Measurements from ENCODE around the gene EIF2A.
"Not testable (repeated sequence)": the region's sequence is repeated elsewhere in the genome, so short reads cannot be mapped to it uniquely, and the experiment has no call there.

Gene EIF2A

GRCh38 chr3:150602426-150603152 lies 56.0 kb downstream of the EIF2A start:
- no peak for DNase-seq

- peak; percentile 96 for DNase-seq
Measured at GRCh38 chr3:150603153-150603979, 56.8 kb downstream of the EIF2A start, which contains the start of gene SELENOT. TSS of gene SELENOT (plus strand) at chr3:150603321. CDS start at chr3:150603363, 42 bp downstream.

GRCh38 chr3:150603980-150604319 lies 57.4 kb downstream of the EIF2A start:
- no peak for DNase-seq

- no peak for DNase-seq
Measured at GRCh38 chr3:150605998-150606641, 59.5 kb downstream of the EIF2A start.

- no peak for DNase-seq
Measured at GRCh38 chr3:150607267-150608065, 60.9 kb downstream of the EIF2A start.

- no peak for DNase-seq
Measured at GRCh38 chr3:150609988-150610387, 63.4 kb downstream of the EIF2A start.

- DNase-seq: no peak
Measured at GRCh38 chr3:150610785-150611184, 64.2 kb downstream of the EIF2A start.

GRCh38 chr3:150611666-150612065 lies 65.1 kb downstream of the EIF2A start:
- no peak for DNase-seq

GRCh38 chr3:150612494-150612893 lies 65.9 kb downstream of the EIF2A start:
- no peak for DNase-seq

GRCh38 chr3:150613034-150613433 lies 66.4 kb downstream of the EIF2A start:
- no peak for DNase-seq

- no peak for DNase-seq
Measured at GRCh38 chr3:150613709-150614480, 67.3 kb downstream of the EIF2A start.

GRCh38 chr3:150620002-150620689 lies 73.6 kb downstream of the EIF2A start:
- no peak for DNase-seq

- DNase-seq: not testable (repeated sequence)
Measured at GRCh38 chr3:150622955-150623354, 76.4 kb downstream of the EIF2A start.

GRCh38 chr3:150623945-150624344 lies 77.4 kb downstream of the EIF2A start:
- DNase-seq: peak; percentile 59

- no peak for DNase-seq
Measured at GRCh38 chr3:150626148-150626930, 79.8 kb downstream of the EIF2A start.

GRCh38 chr3:150627557-150627956 lies 81.0 kb downstream of the EIF2A start:
- peak; percentile 15 for DNase-seq

GRCh38 chr3:150631515-150632221 lies 85.1 kb downstream of the EIF2A start:
- no peak for DNase-seq

- DNase-seq: no peak
Measured at GRCh38 chr3:150635076-150635475, 88.5 kb downstream of the EIF2A start.

GRCh38 chr3:150635526-150635925 lies 88.9 kb downstream of the EIF2A start:
- no peak for DNase-seq
